GM12891 (cell line): ENCODE data around the gene TMSB4X.

Source experiments
- DNase-seq: peaks from one replicate; pipeline ENCODE4 v3.0.0; 2011; ENCODE audit warnings: low spot score; ENCODE audit not compliant: insufficient read length
- FAIRE-seq: peaks from 2 replicates; lab custom pipeline; 2011; peaks lifted over from hg19 to GRCh38; lab: Jason Lieb, UNC
- PAX5 ChIP-seq: IDR thresholded peaks from 2 replicates; pipeline ENCODE4 v1.6.1; 2011; ENCODE audit warnings: low read length, moderate library complexity, mild to moderate bottlenecking; ENCODE audit not compliant: insufficient read depth, severe bottlenecking
- POLR2A ChIP-seq: IDR thresholded peaks from 2 replicates; pipeline ENCODE4 v1.6.1; 2011; ENCODE audit warnings: low read depth, low read length, control low read depth
- POLR2AphosphoS5 ChIP-seq: IDR thresholded peaks from 2 replicates; pipeline ENCODE4 v1.6.1; 2011; ENCODE audit warnings: low read depth, low read length, control low read depth
- POU2F2 ChIP-seq: IDR thresholded peaks from 2 replicates; pipeline ENCODE4 v1.6.1; 2011; ENCODE audit warnings: low read depth, mild to moderate bottlenecking, control low read depth, low read length, moderate library complexity
- SPI1 ChIP-seq: IDR thresholded peaks from 2 replicates; pipeline ENCODE4 v1.6.1; 2011; ENCODE audit warnings: low read depth, low read length, control low read depth
- TAF1 ChIP-seq: IDR thresholded peaks from 2 replicates; pipeline ENCODE4 v1.6.1; 2011; ENCODE audit warnings: low read depth, low read length, control low read depth

The TMSB4X gene

DNA sequence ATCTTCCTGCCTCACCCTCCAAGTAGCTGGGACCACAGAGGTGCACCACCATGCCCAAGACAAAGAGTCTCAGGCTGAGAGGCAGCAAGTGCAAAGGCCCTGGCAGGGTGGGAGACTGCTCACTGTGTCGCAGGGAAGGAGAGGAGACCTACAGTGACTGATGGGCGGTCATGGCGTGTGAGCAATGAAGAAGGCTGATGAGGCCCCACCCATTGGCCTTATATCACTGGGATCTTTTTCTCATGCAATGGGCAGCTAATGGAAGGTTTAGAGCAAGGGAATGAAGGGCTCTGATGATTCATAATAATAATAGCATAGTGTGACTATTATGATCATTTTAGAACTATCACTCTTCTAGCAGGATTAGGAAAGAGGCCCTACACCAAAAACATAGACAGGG, 48.7 kb downstream of the TMSB4X start:
- TF ChIP-seq POU2F2 (no peak), POLR2A (no peak), TAF1 (no peak), SPI1 (no peak), POLR2AphosphoS5 (no peak), PAX5 (no peak)
- FAIRE-seq (peak; percentile 91), DNase-seq (no peak)

DNA sequence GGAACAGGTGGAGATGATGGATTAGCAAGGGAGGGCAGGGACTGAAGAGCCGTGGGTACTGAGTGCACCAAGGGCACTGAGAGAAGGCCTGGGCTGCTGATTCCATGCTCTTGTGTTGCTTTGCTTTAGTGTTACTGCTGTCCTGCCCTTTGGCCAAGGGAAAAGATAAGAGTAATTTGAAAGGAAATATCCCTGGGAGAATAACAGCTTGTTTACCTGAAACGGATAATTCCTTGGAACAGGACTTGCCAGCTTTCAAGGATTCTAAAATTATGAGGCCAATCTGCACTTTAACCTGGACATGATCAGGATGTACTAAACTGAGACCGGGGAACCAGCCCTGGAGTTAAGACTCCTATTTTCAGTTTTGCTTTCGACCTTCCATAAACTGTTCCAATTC, 49.1 kb downstream of the TMSB4X start:
- DNase-seq: no peak
- FAIRE-seq: no peak
- TF ChIP-seq SPI1 (no peak), POU2F2 (no peak), TAF1 (no peak)

DNA sequence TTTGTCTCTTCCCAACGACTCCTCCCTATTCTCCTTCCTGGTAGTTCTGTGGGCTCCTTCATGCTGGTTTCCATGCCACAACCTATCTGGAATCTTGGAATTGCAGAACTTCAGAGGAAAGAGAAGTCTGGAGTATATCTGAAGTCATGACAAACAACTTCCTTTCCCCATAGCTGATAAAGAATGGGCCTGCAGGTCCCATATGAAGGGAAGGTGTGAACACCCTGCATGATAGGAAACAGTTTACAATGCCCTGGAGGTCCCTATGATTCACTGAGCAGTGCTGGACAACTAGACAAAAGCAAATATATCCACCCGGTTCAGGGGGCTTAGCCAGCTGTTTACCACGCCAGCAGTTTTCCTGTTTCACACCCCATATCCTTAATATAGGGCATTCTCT, 50.1 kb downstream of the TMSB4X start:
- FAIRE-seq (no peak), DNase-seq (no peak)
- TF ChIP-seq POLR2A (no peak), PAX5 (no peak), POU2F2 (no peak), TAF1 (no peak), SPI1 (no peak), POLR2AphosphoS5 (no peak)
